ENCODE data around the gene RPRD2.
"Not testable (repeated sequence)": the region's sequence is repeated elsewhere in the genome, so short reads cannot be mapped to it uniquely, and the experiment has no call there.

The RPRD2 gene

GRCh38 chr1:150363426-150364230, at the start of gene RPRD2:
Gene RPRD2 (plus strand): TSS chr1:150364147. CDS start chr1:150364715, 568 bp downstream.
- peak; percentile 99 for DNase-seq

GRCh38 chr1:150314691-150315090, 49.3 kb upstream of the RPRD2 start:
- DNase-seq: not testable (repeated sequence)

GRCh38 chr1:150320667-150320978, 43.3 kb upstream of the RPRD2 start:
- no peak for DNase-seq

DNA sequence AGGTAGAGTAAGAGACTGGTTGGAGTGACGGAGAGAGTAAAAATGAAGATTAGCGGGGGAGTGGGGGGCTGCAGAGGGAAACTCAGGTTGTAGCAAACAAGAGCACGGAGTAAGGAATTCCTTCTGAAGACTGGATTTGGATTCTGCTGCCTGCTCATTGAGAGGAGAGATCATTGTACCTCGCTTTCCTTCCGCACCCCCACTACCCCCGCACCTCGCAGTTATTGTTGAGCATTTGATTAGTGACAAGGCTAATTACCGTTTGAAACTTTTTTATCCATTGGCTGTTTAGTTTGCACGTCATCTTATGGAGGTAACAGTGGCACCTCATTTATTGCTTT, 42.2 kb upstream of the RPRD2 start:
- no peak for DNase-seq

- no peak for DNase-seq
These were observed 41.6 kb upstream of the RPRD2 start for GRCh38 chr1:150322310-150322709.

DNA sequence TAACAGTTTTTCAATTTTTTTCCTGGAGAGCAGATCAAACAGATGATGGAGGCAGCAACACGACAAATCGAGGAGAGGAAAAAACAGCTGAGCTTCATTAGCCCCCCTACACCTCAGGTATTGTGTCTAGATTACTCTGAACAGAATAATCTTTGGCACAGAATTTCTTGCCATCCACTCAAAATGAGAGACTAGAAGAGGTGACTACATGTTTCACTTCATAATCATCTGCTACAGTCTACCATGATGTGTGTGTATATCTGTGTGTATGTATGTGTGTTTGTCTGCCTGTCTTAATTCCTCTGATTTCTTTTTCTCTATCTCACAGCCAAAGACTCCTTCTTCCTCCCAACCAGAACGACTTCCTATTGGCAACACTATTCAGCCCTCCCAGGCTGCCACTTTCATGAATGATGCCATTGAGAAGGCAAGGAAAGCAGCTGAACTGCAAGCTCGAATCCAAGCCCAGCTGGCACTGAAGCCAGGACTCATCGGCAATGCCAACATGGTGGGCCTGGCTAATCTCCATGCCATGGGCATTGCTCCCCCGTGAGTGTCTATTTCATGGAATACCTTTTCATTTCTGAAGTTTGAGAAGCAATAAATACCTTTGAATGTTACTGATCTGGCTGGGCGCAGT, 31.2 kb upstream of the RPRD2 start:
- DNase-seq: no peak

DNA sequence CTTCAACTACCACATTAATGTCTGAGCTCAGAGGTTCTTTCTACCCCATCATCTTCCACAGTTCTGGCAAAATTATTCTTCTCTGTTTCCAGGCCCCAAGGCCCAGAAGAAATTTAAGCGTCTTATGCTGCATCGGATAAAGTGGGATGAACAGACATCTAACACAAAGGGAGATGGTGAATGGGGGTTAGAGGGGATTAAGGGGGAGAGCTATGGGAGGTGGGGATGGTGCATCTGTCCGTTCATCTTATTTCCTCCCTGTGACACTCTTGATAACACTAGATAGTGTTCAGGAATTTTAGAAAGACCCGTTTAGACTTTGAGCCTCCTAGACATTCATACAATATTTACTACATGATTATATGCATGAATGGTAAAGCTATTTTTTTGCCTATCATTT, 17.6 kb upstream of the RPRD2 start:
- DNase-seq: no peak

GRCh38 chr1:150352866-150353265, 11.1 kb upstream of the RPRD2 start:
- no peak for DNase-seq

GRCh38 chr1:150362721-150363425, 1.1 kb upstream of the RPRD2 start:
- peak; percentile 74 for DNase-seq

- DNase-seq: peak; percentile 83
These were observed 470 bp downstream of the RPRD2 start for GRCh38 chr1:150364231-150365003.

GRCh38 chr1:150365941-150366340, 2.0 kb downstream of the RPRD2 start:
- DNase-seq: no peak

GRCh38 chr1:150366416-150367296, 2.7 kb downstream of the RPRD2 start:
- no peak for DNase-seq

DNA sequence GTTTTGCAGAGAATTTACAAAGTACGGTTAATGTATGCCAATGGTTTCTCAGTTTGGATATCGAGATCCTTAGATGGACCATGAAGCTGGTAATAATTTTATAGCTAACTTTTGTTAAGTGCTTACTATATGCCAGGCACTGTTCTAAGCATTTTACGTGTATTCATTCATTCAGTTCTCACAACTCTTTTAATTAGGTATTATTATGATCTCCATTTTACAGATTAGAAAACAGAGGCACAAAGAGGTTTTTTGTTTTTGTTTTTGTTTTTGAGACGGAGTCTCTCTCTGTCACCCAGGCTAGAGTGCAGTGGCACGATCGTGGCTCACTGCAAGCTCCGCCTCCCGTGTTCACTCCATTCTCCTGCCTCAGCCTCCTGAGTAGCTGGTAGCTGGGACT, 7.2 kb downstream of the RPRD2 start:
- DNase-seq: no peak

DNA sequence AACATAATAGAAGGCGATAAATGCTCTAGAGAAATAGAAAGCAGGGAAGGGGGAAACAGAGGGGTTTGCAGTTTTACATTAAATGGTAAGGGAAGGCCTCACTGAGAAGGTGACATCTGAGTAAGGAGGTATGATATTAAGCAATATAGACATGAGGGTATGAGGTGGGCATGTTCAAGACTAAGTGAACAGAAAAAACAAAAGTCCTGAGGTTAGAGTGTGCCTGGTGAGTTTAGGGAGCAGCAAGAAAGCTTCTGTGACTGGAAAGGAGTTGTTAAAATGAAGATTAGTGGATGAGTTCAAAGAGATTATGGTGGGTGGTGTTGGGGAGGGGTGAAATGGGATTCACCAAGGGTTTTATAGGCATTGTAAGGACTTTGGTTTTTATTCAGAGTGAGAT, 8.6 kb downstream of the RPRD2 start:
- no peak for DNase-seq

DNA sequence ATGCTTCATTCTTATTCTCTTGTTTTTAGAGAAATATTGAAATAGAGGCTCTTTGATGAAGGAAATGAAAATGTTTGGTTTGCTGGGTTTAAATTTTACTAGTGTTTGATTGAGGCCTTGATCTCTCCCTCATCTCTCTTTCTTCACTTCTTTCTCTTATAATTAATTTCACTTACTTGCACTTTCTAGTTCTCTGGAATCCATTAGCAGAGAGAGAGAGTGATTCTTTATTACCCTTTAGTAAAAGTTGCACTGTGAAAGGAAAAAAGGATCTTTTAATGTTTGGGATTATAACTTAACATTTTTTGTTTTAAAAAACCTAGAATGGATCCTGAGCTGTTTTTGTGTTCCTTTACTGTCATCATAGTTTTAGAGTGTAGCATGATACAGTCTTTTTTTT, 12.2 kb downstream of the RPRD2 start:
- no peak for DNase-seq

DNA sequence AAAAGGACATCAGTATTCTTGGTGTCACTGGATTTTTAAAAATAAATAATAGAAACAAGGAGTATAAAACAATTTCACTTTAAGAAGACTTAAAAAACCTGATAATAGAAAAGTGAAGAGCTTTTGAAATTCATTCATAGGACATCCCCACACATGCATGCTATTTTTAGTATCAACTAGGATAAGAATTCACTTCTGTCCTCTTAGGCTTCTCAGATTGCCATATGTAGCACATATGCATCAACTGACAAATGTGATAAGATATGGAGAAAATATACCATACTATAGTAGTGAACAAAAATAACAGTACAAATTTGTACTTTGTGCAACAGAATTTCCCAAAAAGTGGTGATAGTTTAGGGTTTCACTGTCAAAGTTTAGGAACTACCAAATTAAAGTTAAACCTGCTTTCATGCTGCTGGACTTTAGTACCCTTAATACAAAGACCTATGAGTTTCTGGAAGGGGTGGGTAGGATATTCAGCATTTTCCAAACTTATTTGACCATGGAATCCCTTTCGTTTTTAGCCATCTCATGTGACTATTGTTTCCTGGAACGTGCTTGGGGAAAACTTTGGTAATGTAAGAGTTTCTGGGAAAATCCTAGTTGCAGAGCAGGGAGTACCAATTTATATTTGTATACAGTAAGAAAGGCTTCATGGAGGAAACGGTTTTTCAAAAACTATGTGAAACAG, 19.8 kb downstream of the RPRD2 start:
- no peak for DNase-seq

GRCh38 chr1:150385537-150386445, 21.8 kb downstream of the RPRD2 start:
- DNase-seq: no peak

- DNase-seq: peak; percentile 26
These were observed 22.6 kb downstream of the RPRD2 start for GRCh38 chr1:150386592-150386991.

DNA sequence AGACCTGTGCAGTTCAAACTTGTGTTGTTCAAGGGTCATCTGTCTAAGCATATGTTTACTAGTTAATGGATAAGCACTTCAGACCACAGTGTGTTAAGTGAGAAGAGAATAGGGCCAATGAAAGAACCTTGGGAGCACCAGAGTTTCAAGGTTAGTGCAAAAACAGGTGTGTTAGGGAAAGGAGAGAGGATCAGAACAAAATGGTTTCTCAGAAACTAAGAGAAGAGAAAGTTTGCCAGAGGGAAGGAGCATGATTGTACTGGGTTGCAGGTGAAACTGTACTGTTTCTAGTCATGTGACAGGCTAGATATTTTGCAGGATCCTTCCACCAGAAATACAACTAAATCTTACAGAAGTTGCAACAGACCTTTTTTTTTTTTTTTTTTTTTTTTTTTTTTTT, 23.3 kb downstream of the RPRD2 start:
- no peak for DNase-seq

- no peak for DNase-seq
These were observed 24.3 kb downstream of the RPRD2 start for GRCh38 chr1:150388241-150388640.

- no peak for DNase-seq
These were observed 25.7 kb downstream of the RPRD2 start for GRCh38 chr1:150389650-150390049.
